Cardiac muscle cell (in vitro differentiated cells and primary cell): Measurements from ENCODE around the gene IL9. TPM values are rescaled to one million over a fixed set of nuclear protein-coding genes. Genes with fewer than 3 reads are reported as not detected.

Experiments
- DNase-seq, 2 donors: peaks; one replicate each; pipeline versions ENCODE4 v3.0.0 to v3.0.0-alpha.2; 2010 to 2017; ENCODE audit warnings: low read depth in 1 of 2, low spot score in 1 of 2
- H3K27ac ChIP-seq: fragments of 200-600 bp; sonication (generic); 2 replicates; pipeline ENCODE4 v1.5.1; 2016
- H3K27me3 ChIP-seq: fragments of 200-600 bp; sonication (generic); 2 replicates; pipeline ENCODE4 v1.6.0; 2016; ENCODE audit warnings: control low read depth
- H3K36me3 ChIP-seq: fragments of 200-600 bp; sonication (generic); 2 replicates; pipeline ENCODE4 v1.5.1; 2016; ENCODE audit warnings: control low read depth
- H3K4me1 ChIP-seq: fragments of 200-600 bp; sonication (generic); 2 replicates; pipeline ENCODE4 v1.8.1; 2017; ENCODE audit warnings: low read depth, mild to moderate bottlenecking, mixed run types
- H3K4me3 ChIP-seq: fragments of 200-600 bp; sonication (generic); 2 replicates; pipeline ENCODE4 v1.5.1; 2016; ENCODE audit warnings: mild to moderate bottlenecking
- H3K9me3 ChIP-seq: fragments of 200-600 bp; sonication (generic); 2 replicates; pipeline ENCODE4 v1.5.1; 2017; ENCODE audit warnings: low read depth, mild to moderate bottlenecking, control low read depth
- CTCF ChIP-seq: IDR thresholded peaks from 2 replicates; pipeline ENCODE4 v1.5.1; 2012; ENCODE audit warnings: low read depth, mild to moderate bottlenecking, low read length
- polyA plus RNA-seq: library from polyadenylated mRNA; unstranded; fragments of >200 nt; fragmentation: Nextera tagmentation; extraction: Ambion mirVana; gene quantifications from 2 replicates; pipeline ENCODE4 v1.2.1, GENCODE V29; 2016
- total RNA-seq: library from RNA; depleted of rRNA; stranded (reverse); fragments of >200 nt; gene quantifications from 2 replicates; pipeline ENCODE4 v1.2.3, GENCODE V29; 2016

The IL9 gene
- total and polyA plus RNA-seq, 2 experiments from 2014 or later, result not detected

- no peaks in the 10 kb centered on the region for H3K36me3 ChIP-seq
Observed at GRCh38 chr5:135880801-135881200, 14.8 kb downstream of the IL9 start.

GRCh38 chr5:135880278-135880677 lies 15.4 kb downstream of the IL9 start:
- DNase-seq, result peak in 1 of 2 donors; percentile 24
- H3K27ac ChIP-seq, result no peak overlapping the region

More at GRCh38 chr5:135880801-135881200, 14.8 kb downstream of the IL9 start:
- TF ChIP-seq CTCF, result no peak
- Histone ChIP-seq H3K9me3 (no peaks in the 10 kb centered on the region), H3K27me3 (peaks cover 15% of the 10 kb centered on the region), H3K4me1 (peaks cover 19% of the 10 kb centered on the region), H3K27ac (no peak overlapping the region), H3K4me3 (no peak overlapping the region)
- DNase-seq, result no peak

GRCh38 chr5:135879591-135879990 lies 16.1 kb downstream of the IL9 start:
- H3K27ac ChIP-seq, result no peak overlapping the region
- no peak overlapping the region for H3K4me3 ChIP-seq
- H3K9me3 ChIP-seq, result no peaks in the 10 kb centered on the region
- TF ChIP-seq CTCF, result no peak
- no peaks in the 10 kb centered on the region for H3K36me3 ChIP-seq
- peaks cover 19% of the 10 kb centered on the region for H3K4me1 ChIP-seq
- DNase-seq, result no peak
- peaks cover 4% of the 10 kb centered on the region for H3K27me3 ChIP-seq

More at GRCh38 chr5:135880278-135880677, 15.4 kb downstream of the IL9 start:
- TF ChIP-seq CTCF, result peak; percentile 36
- Histone ChIP-seq H3K36me3 (no peaks in the 10 kb centered on the region), H3K4me1 (peaks cover 19% of the 10 kb centered on the region), H3K4me3 (no peak overlapping the region), H3K9me3 (no peaks in the 10 kb centered on the region), H3K27me3 (peaks cover 9% of the 10 kb centered on the region)

- H3K9me3 ChIP-seq, result no peaks in the 10 kb centered on the region
- no peak for DNase-seq
- no peaks in the 10 kb centered on the region for H3K27me3 ChIP-seq
- no peaks in the 10 kb centered on the region for H3K36me3 ChIP-seq
- no peak overlapping the region for H3K4me3 ChIP-seq
- no peak for TF ChIP-seq CTCF
- peaks cover 19% of the 10 kb centered on the region for H3K4me1 ChIP-seq
- H3K27ac ChIP-seq, result peak overlapping the region; percentile 31
Observed at GRCh38 chr5:135878156-135878620, 17.5 kb downstream of the IL9 start.

GRCh38 chr5:135877570-135878155 lies 18.0 kb downstream of the IL9 start:
- H3K4me1 ChIP-seq, result peaks cover 19% of the 10 kb centered on the region
- H3K9me3 ChIP-seq, result no peaks in the 10 kb centered on the region
- peak in 1 of 2 donors; percentile 59 for DNase-seq
- H3K27me3 ChIP-seq, result no peaks in the 10 kb centered on the region
- no peak overlapping the region for H3K4me3 ChIP-seq
- H3K27ac ChIP-seq, result no peak overlapping the region
- TF ChIP-seq CTCF, result no peak
- H3K36me3 ChIP-seq, result no peaks in the 10 kb centered on the region
